GM12878 (cell line): ENCODE data around the gene FBXL12. TPM values are rescaled to one million over a fixed set of nuclear protein-coding genes. Genes with fewer than 3 reads are reported as not detected.
A peak's percentile ranks its signal among the peaks of the same experiment; 100 is the strongest.

Source experiments
- ATAC-seq: fragments of 200-7000 bp; cut with Tn5 transposase; 3 replicates; pipeline ENCODE4 v1.9.1; 2020; ENCODE audit warnings: mild to moderate bottlenecking, moderate library complexity
- BruUV-seq: library from RNA; stranded (reverse); fragments of 400-500 nt; replicated peaks from 2 replicates; lab custom pipeline; 2021; lab: Mats Ljungman, UMichigan
- CTCF ChIA-PET: fragments of 300-600 bp; sonication (Branson Sonifier 250); formaldehyde crosslinking; extraction: SDS; loops from one replicate; lab custom pipeline; 2021; ENCODE audit warnings: inconsistent platforms; lab: Yijun Ruan, JAX
- POLR2A ChIA-PET: fragments of 350-600 bp; formaldehyde crosslinking; extraction: SDS; loops from one replicate; lab custom pipeline; 2021; ENCODE audit warnings: inconsistent platforms; lab: Charles Lee
- RAD21 ChIA-PET: fragments of 300-600 bp; sonication (Branson Sonifier 250); formaldehyde crosslinking; loops from one replicate; lab custom pipeline; 2023; ENCODE audit warnings: antibody characterized with exemption; ENCODE audit not compliant: unreplicated experiment; lab: Charles Lee
- SMC1A ChIA-PET: fragments of 300-600 bp; sonication (Branson Sonifier 250); formaldehyde crosslinking; loops from one replicate; lab custom pipeline; 2023; ENCODE audit not compliant: unreplicated experiment, uncharacterized antibody; lab: Charles Lee
- DNase-seq: peaks from one replicate; pipeline ENCODE4 v3.0.0-alpha.2; 2011; ENCODE audit warnings: low read depth, low spot score
- FAIRE-seq: peaks from 3 replicates; lab custom pipeline; 2011; peaks lifted over from hg19 to GRCh38; lab: Jason Lieb, UNC
- H2AFZ ChIP-seq: 2 replicates; pipeline ENCODE4 v1.6.0; 2011; ENCODE audit warnings: low read depth, low read length, control low read depth; ENCODE audit not compliant: control insufficient read depth
- H3K27ac ChIP-seq: 2 replicates; pipeline ENCODE4 v1.5.1; 2011; ENCODE audit warnings: control low read depth; ENCODE audit not compliant: control insufficient read depth, insufficient read depth
- H3K27me3 ChIP-seq, 2 experiments: replicated peaks in 1 of 2; 2 replicates each; pipeline versions ENCODE4 v1.6.0 to v1.6.1; 2011; ENCODE audit warnings: low read length in 1 of 2; ENCODE audit not compliant: control insufficient read depth in 2 of 2, insufficient read depth in 2 of 2
- H3K36me3 ChIP-seq, 2 experiments: 2 replicates each; pipeline ENCODE4 v1.5.1; 2011; ENCODE audit warnings: low read length in 1 of 2; ENCODE audit not compliant: control insufficient read depth in 2 of 2, insufficient read depth in 2 of 2
- H3K4me1 ChIP-seq: 2 replicates; pipeline ENCODE4 v1.6.1; 2011; ENCODE audit warnings: mild to moderate bottlenecking, low read length, moderate library complexity, mixed read lengths; ENCODE audit not compliant: control insufficient read depth, insufficient read depth
- H3K4me2 ChIP-seq: 2 replicates; pipeline ENCODE4 v1.6.0; 2011; ENCODE audit warnings: control low read depth; ENCODE audit not compliant: control insufficient read depth, insufficient read depth
- H3K4me3 ChIP-seq: fragments of 200-600 bp; sonication (generic); 2 replicates; pipeline ENCODE4 v1.5.1; 2016
- H3K79me2 ChIP-seq: 2 replicates; pipeline ENCODE4 v1.6.0; 2011; ENCODE audit warnings: low read length; ENCODE audit not compliant: control insufficient read depth, insufficient read depth
- H3K9ac ChIP-seq: 2 replicates; pipeline ENCODE4 v1.8.0; 2011; ENCODE audit warnings: low read length, control low read depth, mixed read lengths; ENCODE audit not compliant: control insufficient read depth, insufficient read depth
- H3K9me3 ChIP-seq: replicated peaks from 3 replicates; pipeline ENCODE4 v1.5.1; 2011; ENCODE audit warnings: mild to moderate bottlenecking, low read length; ENCODE audit not compliant: control insufficient read depth, insufficient read depth
- H4K20me1 ChIP-seq: 2 replicates; pipeline ENCODE4 v1.6.0; 2011; ENCODE audit not compliant: control insufficient read depth, insufficient read depth
- BCL3 ChIP-seq: IDR thresholded peaks from 2 replicates; pipeline ENCODE4 v1.6.1; 2011; ENCODE audit warnings: borderline replicate concordance, low read depth, mild to moderate bottlenecking, moderate library complexity, low read length; ENCODE audit not compliant: insufficient read depth, poor library complexity, severe bottlenecking
- CREB1 ChIP-seq: IDR thresholded peaks from 2 replicates; pipeline ENCODE4 v1.6.1; 2012; ENCODE audit warnings: low read depth, mild to moderate bottlenecking, inconsistent platforms
- CTCF ChIP-seq, 3 experiments: IDR thresholded peaks in 2 of 3; conservative IDR thresholded peaks in 1 of 3; 2 replicates each; pipeline ENCODE4 v1.5.1; 2011; ENCODE audit warnings: low read depth in 3 of 3, low read length in 3 of 3, mild to moderate bottlenecking in 3 of 3, control low read depth in 2 of 3, moderate library complexity in 2 of 3, inconsistent platforms in 1 of 3, mixed read lengths in 1 of 3; ENCODE audit not compliant: control insufficient read depth in 2 of 3, insufficient read depth in 1 of 3; ENCODE audit errors: extremely low read depth in 1 of 3
- HCFC1 ChIP-seq: fragments of 150-350 bp; IDR thresholded peaks from 2 replicates; pipeline ENCODE4 v1.6.1; 2014; ENCODE audit warnings: low read length
- HDAC2 ChIP-seq: fragments of 200-600 bp; sonication (generic); IDR thresholded peaks from 2 replicates; pipeline ENCODE4 v1.6.1; 2017
- KLF5 ChIP-seq: fragments of 450-650 bp; IDR thresholded peaks from 2 replicates; pipeline ENCODE4 v1.6.1; 2014; ENCODE audit warnings: mild to moderate bottlenecking; ENCODE audit not compliant: partially characterized antibody
- NFIC ChIP-seq: IDR thresholded peaks from 2 replicates; pipeline ENCODE4 v1.6.1; 2012; ENCODE audit warnings: low read depth, mild to moderate bottlenecking, inconsistent platforms, low read length, moderate library complexity
- RAD21 ChIP-seq: IDR thresholded peaks from 2 replicates; pipeline ENCODE4 v1.6.1; 2011; ENCODE audit warnings: mild to moderate bottlenecking, low read depth, low read length, moderate library complexity; ENCODE audit not compliant: insufficient read depth
- RCOR1 ChIP-seq: conservative IDR thresholded peaks from 2 replicates; pipeline ENCODE4 v1.6.1; 2012; ENCODE audit warnings: low read depth, low read length, improper control_type of control experiment
- TCF7 ChIP-seq: IDR thresholded peaks from 2 replicates; pipeline ENCODE4 v1.6.1; 2014; ENCODE audit warnings: antibody characterized with exemption, borderline replicate concordance
- ZNF274 ChIP-seq: IDR thresholded peaks from one replicate; pipeline ENCODE4 v1.8.0; 2011; ENCODE audit not compliant: insufficient read length, insufficient read depth
- WGBS: methylation state at CpG from one replicate; pipeline ENCODE4 v1.1.6; 2016; ENCODE audit warnings: low lambda C conversion rate; ENCODE audit not compliant: insufficient replicate concordance, insufficient coverage; ENCODE audit errors: missing lambda C conversion rate; 5-methylcytosine and 5-hydroxymethylcytosine counted together
- in situ Hi-C: fragments of 300-500 bp; cut with MboI; formaldehyde crosslinking; loops from 9 replicates; pipeline ENCODE4 v1.14.3; 2018; ENCODE audit warnings: mixed read lengths
- intact Hi-C: fragments of 100-400 bp; cut with micrococcal nuclease; formaldehyde crosslinking; loops from one replicate; pipeline ENCODE4 v1.14.2; 2022; ENCODE audit not compliant: unreplicated experiment
- polyA plus RNA-seq, 11 experiments: library from polyadenylated mRNA; depleted of rRNA in 4 of 11; unstranded in 6 of 11; stranded (reverse) in 5 of 11; fragments of >200 nt; fragmentation: Nextera tagmentation in 4 of 11; fragmentation: Illumina TruSeq in 1 of 11; extraction: Ambion mirVana in 4 of 11; extraction: Trizol in 1 of 11; gene quantifications; 1 replicate in 1 of 11; 2 replicates in 10 of 11; pipeline versions ENCODE4 v1.2.1 to v1.2.3, GENCODE V29; 2011 to 2016; ENCODE audit warnings: inconsistent platforms in 2 of 11, missing spikeins in 2 of 11, low read depth in 1 of 11
- total RNA-seq, 4 experiments: library from RNA; depleted of rRNA in 3 of 4; stranded (reverse); fragments of >200 nt in 3 of 4; fragmentation: Illumina TruSeq in 1 of 4; extraction: Trizol in 1 of 4; gene quantifications; 2 replicates each; pipeline versions ENCODE4 v1.2.1 to v1.2.3, GENCODE V29; 2013 to 2021

Gene FBXL12
- total and polyA plus RNA-seq, 10 of the 15 experiments (the other 5 are each of a cell fraction or from before 2014, with no cell fraction given): 1.4 to 40.0 (median 23.2) TPM

GRCh38 chr19:9848762-9849161 is 29.9 kb upstream of the FBXL12 start (continued):
- no peak for TF ChIP-seq CREB1
- no peak for TF ChIP-seq BCL3
- TF ChIP-seq HDAC2: no peak
- TF ChIP-seq RAD21: no peak

GRCh38 chr19:9848060-9848459 is 29.2 kb upstream of the FBXL12 start:
- Histone ChIP-seq H3K9me3 (no peaks in the 10 kb centered on the region; the same call in 2 of the 3 replicates), H2AFZ (no peak overlapping the region), H4K20me1 (no peaks in the 10 kb centered on the region), H3K79me2 (no peaks in the 10 kb centered on the region), H3K27me3 (no peaks in the 10 kb centered on the region), H3K36me3 (peaks cover 12 to 14% of the 10 kb centered on the region in 2 experiments; a peak in 3 of 4 replicates), H3K27ac (no peak overlapping the region), H3K9ac (no peak overlapping the region), H3K4me2 (no peak overlapping the region), H3K4me3 (no peak overlapping the region), H3K4me1 (no peaks in the 10 kb centered on the region)
- peak; percentile 55; the same call in 1 of the 3 replicates for ATAC-seq
- in situ Hi-C loops (no loop called here), intact Hi-C loops (no loop called here)
- SMC1A ChIA-PET: no interaction called here
- CTCF ChIA-PET: no interaction called here
- no TSS peak for BruUV-seq
- POLR2A ChIA-PET: no interaction called here
- RAD21 ChIA-PET: no interaction called here
- no peak for FAIRE-seq
- no peak for DNase-seq
- WGBS: 100% methylated on average over 4 of the region's 4 CpGs
- TF ChIP-seq RAD21 (peak; percentile 49), HCFC1 (no peak), TCF7 (no peak), NFIC (no peak), CTCF (IDR thresholded peaks at IDR 0.05 in 2 of 3, conservative IDR thresholded peaks at IDR 0.05 in 1 of 3; ENCODE audit: control insufficient read depth in 2 of 3, extremely low read depth in 1 of 3, insufficient read depth in 1 of 3, low read depth in 3 of 3, low read length in 3 of 3) (peak; percentile 29 to 38 (median 35); a peak in 5 of 6 replicates), RCOR1 (no peak), ZNF274 (no peak), KLF5 (no peak)
